ENCODE data around the gene IFNGR1.
"Not testable (repeated sequence)": the region's sequence is repeated elsewhere in the genome, so short reads cannot be mapped to it uniquely, and the experiment has no call there.

The IFNGR1 gene

DNA sequence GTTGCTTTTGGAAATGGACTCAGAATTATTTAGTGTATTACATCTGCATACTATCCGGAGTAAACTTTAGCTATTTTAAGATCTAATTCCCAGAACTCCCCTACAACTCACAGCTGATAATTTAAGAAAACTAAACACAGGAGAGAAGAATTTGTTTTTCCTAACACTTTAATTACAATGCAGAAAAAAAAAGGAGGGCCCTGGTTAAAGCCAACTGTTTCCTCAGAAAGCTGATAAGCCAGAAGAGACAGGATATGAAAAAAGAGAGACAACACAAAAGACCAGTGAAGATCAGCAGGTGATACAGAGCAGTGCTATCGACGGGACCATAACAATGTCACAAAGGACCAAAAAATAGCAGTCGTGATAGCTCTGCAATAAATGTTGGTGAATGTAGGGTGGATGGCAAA lies 5.8 kb downstream of the IFNGR1 start:
- DNase-seq (ENCODE audit: low read depth), result no peak

DNA sequence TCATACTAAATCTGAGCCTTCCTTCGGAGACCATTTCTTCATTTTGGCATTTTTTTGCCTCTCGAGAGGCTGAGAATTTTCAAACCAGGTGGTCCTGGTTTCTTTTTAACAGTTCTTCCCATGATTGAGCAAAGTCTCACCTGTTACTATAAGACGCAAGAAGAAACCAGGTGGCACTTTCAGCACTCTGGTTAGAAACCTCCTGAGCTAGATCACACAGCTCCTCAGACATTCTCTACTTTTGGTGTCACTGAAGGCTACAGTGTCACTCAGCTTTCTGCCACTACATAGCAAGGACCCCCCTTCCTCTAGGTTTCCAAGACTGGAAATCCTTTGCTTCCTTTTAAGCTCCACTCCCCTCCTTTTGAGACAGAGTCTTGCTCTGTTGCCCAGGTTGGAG lies 7.3 kb downstream of the IFNGR1 start:
- no peak for DNase-seq (ENCODE audit: low read depth)

DNA sequence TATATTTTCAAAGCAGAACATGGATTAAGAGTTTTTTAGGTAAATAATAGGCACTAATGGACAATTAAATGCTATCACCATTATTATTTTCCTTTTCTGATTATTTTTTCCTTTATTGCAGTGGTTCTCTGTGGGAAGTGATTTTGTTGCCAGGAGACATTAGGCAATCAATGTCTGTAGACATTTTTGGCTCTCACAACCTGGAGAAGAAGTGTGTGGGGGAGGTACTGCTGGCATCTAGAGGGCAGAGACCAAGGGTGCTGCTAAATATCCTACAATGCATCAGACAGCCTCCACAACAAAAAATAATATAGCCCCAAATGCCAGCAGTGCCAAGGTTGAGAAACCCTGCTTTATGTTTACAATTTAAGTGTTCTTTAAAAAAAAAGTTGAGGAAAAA lies 8.3 kb downstream of the IFNGR1 start:
- DNase-seq (ENCODE audit: low read depth), result no peak

DNA sequence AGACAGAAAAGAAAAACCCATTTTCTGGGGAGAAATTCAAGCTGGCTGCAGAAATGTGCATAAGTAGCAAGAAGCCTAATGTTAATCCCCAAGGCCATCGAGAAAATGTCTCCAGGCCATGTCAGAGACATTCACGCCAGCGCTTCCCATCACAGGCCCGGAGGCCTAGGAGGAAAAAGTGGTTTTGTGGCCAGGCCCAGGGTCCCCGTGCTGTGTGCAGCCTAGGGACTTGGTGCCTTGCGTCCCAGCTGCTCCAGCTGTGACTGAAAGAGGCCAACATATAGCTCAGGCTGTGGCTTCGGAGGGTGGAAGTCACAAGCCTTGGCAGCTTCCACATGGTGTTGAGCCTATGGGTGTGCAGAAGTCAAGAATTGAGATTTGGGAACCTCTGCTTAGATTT lies 10.9 kb downstream of the IFNGR1 start:
- no peak for DNase-seq (ENCODE audit: low read depth)

DNA sequence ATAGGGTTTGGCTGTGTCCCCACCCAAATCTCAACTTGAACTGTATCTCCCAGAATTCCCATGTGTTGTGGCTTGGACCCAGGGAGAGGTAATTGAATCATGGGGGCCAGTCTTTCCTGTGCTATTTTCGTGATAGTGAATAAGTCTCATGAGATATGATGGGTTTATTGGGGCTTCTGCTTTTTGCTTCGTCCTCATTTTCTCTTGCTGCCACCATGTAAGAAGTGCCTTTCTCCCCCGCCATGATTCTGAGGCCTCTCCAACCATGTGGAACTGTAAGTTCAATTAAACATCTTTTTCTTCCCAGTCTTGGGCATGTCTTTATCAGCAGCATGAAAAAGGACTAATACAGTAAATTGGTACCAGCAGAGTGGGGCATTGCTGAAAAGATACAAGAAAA lies 11.7 kb downstream of the IFNGR1 start:
- DNase-seq (ENCODE audit: low read depth), result not testable (repeated sequence)

DNA sequence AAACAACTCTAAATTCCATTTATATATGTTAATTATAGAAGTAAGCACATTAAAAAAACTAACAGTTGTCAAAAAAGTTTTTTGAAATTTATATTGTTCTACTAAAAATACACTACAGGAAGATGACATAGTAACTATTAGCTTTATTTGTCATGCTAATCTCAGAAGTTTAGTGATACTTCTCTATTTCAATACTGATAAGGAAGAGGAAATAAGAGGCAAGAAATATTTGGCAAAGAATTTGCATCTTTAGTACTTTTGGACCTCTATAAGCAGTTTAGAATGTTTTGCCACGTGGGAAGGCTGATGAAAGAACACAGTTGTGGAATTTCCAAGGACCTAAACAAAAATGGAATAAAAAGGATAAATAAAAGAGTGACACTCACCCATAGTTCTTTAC lies 12.6 kb downstream of the IFNGR1 start:
- DNase-seq (ENCODE audit: low read depth), result no peak

DNA sequence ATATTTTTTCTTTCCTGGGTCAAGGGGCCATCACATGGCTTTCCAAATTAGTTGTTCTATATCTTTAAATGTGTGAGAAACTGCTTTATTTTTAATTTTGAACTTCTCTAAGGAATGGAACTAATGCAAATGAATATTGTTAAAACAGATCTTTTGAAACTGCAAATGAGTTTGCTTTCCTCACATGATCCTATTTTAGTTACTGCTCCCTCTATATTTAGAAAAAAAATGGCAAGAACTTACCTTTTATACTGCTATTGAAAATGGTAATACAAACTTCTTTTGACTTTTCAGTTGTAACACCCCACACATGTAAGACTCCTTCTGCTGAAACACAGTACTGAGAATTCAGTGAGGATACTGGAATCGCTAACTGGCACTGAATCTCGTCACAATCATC lies 15.9 kb downstream of the IFNGR1 start:
- DNase-seq (ENCODE audit: low read depth), result no peak

DNA sequence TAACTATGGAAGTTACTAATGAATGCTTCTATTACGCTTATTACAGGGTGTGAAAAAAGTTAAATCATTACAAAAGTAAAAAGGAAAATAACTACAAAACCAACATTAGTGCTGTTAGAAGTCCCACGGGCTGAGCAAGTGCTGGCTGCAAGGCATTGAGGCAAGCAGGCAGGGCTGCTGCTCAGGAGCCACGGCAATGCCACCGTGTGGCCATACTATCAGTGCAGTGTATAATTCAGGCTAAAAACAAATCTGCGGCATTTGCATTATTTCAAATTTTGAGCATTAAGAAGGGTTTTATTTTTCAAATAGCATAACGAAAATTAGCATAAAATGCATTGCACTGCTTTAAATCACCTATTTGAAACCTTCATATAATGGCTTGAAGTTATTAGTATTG lies 17.1 kb downstream of the IFNGR1 start:
- no peak for DNase-seq (ENCODE audit: low read depth)

DNA sequence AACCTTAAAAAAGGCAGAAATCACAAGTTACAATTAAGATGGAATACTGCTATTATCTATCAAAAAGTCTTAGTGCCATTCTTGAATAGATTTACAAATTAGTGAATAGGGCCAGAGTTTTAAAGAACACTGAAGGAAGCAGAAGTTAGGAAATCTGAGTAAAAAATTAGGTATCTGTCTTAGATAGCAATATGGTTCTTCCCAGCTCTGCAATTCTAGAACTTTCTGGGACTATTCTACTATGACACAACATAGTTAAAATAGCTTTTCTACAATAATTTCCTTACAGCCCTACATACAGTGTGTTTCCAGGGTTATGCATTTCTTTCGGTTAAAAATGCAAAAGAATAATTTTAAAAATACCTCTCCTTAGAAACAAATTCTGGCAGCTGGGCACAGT lies 18.2 kb downstream of the IFNGR1 start:
- no peak for DNase-seq (ENCODE audit: low read depth)

DNA sequence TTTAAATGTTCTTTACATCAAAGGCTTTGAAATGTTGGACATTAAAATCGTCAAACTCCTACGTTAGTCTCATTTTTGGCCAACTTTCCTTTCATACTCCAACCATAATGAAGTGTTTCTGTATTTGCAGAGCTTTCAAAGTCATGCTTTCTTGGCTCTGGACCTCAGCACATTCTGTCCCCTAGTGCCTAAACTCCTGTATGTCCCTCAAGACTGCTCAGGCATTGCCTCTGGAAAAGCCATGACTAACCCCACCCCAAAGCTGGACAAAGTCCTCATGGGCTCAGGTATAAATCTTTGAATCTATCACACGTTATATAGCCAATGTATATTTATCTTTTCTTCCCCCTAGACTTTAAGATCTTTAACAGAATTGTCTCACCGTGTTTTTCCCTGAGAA lies 18.9 kb downstream of the IFNGR1 start:
- DNase-seq (ENCODE audit: low read depth), result no peak

DNA sequence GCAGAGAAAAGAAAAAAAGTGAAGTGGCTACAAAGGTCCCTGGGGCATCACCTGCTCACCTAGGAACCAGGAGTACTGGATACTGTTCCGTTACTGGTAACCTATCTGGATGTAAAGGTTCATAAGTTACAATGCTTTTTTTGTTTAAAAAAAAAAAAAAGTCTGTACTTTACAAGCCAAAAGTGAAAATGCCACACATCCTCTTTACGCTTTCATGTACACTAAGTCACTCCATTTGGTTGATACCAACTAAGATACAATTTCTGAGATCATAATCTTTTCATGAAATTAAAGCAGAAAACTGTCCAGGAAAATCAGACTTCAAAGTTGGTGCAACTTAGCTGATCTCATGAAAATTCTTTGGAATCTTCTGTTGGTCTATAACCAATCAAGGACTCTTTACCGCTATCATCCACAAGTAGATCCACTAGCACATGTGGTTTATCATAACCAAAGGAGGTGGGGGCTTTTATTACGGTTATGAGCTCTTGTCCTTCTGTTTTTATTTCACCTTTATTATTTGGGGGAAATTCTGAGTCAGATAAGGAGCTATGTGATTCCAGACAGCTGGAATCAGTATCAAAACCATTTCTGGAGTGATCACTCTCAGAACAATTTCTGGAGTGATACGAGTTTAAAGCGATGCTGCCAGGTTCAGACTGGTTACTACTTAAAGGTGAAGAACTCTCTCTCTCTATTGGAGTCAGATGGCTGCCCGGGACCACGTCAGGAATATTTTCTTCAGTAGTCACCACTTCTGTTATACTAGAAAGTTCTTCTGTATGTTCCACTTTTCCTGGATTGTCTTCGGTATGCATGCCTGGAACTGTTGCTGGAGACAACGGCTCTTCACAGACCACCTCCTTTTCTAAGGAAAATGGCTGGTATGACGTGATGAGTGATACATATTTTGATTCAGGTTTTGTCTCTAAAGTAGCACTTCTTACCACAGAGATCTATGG lies 21.2 kb downstream of the IFNGR1 start:
- no peak for DNase-seq (ENCODE audit: low read depth)

DNA sequence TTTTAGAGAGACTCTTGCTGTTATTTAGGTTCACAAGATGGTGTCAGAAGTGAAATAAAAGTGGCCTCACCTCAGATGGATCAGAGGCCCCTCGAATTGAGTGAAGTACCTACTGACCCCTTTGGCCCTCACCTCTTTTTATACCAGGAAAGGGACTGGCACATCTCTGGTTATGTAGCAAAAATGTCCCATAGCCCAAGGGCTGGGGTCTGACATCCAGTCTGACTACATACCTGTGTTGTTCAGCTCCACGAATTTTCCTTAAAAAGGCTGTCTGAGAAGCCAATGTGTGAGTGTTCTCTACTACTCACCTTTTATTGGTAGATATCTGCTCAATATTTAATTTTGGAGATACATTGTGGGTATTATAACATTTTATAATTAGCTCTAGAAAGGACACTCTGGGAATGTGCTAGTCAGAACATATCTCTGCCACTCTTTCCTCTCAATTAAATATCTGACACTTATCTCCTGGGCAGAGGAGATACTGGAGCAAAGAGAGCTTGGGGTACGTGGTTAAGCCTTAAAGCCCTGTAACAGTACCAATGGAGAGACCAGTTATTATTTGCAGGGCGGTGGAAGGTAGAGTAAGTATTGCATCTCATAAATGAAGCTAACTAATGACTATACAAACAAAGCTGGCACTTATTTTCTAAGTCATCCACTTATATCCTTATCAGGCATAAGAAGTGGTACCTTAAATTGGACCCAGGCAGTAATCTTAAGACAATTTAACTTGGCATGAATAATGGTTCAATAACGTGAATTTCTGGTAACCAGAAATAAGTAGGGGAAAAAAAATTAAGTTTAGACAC lies 25.7 kb downstream of the IFNGR1 start:
- no peak for DNase-seq (ENCODE audit: low read depth)

DNA sequence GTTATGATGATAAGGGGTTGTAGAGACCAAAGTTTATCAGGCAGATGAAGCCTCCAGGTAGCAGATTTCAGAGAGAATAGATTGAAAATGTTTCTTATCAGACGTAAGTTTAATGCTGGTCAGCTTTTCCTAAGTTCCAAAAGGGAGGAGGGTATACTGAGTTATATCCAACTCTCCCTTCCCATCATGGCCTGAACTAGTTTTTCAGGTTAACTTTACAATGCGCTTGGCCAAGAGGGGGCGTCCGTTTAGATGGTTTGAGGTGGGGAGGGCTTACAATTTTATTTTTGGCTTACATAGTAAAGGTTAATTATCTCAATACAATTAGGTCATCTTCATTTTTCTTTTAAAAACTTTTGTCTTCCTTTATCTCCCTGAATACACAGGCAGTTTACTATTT lies 26.4 kb downstream of the IFNGR1 start:
- no peak for DNase-seq (ENCODE audit: low read depth)

DNA sequence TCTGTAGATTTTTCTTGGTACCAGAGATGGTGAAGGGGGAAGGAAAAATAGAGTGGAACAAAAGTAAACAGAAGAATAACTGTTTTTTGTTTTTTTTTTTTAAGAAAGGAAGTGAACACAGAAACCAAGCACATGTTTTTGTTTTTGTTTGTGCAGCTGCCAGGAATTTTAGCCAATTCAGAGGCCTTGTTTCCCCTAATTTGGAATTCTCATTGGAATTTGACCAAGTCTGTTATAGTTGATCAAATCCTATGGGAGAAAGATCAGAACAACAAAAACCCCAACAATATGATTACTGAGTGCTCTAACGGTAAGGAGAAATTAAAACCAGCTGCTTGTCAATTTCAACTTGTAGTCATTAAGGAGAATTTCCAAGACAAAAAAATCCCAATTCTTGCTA lies 27.5 kb downstream of the IFNGR1 start:
- no peak for DNase-seq (ENCODE audit: low read depth)

DNA sequence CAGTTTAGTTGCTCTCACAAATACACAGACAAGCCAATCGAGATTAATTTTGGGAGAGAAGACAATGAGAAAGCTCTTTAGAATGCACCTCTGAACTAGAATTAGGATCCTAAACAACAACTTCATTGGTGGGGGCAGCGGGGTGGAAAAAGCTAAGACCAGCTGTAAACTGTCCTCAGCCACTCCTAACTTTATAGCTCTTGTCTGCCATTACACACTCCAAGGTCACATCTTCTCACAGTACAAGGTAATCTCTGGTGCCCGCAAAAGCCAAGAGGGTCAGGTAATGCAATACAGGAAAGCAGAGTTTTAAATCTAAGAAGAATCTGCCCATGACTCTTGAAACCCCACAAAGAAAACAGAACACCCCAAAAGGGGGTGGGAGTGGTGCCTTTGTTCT lies 27.9 kb downstream of the IFNGR1 start:
- DNase-seq (ENCODE audit: low read depth), result no peak

DNA sequence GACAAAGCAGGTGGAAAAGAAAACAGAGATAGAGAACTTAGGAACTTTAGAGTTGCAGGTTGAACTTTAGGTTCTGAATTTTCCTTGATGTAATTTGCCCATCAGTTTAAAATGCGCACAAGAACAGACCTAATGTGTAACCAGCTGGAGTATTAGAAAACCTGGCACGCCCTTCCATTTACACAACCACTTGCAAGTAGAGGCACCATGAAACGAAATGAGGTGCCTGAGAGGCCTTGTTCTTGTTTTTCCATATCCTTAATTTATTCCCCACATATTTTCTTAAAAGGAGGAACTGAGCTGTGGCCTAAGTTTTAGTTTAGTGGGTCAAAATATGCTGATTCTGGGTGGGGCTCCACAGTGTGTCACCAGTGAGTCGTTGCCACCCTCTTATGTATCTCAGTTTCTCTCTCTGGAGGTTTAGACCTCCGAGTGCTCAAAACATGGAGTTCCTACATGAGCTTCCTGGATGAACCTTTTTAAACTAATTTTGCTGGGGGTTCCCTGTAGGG lies 28.5 kb downstream of the IFNGR1 start:
- no peak for DNase-seq (ENCODE audit: low read depth)

DNA sequence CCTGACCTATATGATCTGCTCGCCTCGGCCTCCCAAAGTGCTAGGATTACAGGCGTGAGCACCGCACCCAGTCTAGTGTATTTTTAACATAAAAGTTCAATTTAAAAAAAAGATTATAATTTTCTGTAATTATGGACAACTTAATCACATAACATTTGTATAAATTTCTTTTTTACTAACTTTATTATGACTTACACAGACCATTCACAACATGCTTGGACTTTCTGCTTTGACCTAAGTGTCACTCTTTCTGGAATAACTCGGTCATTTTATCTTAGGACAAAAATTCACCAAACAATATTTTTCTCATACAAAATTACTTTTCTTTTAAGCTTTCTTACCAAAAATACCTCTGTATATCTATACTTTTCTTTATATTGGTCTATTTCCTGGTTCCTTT lies 30.3 kb downstream of the IFNGR1 start:
- DNase-seq (ENCODE audit: low read depth), result no peak

DNA sequence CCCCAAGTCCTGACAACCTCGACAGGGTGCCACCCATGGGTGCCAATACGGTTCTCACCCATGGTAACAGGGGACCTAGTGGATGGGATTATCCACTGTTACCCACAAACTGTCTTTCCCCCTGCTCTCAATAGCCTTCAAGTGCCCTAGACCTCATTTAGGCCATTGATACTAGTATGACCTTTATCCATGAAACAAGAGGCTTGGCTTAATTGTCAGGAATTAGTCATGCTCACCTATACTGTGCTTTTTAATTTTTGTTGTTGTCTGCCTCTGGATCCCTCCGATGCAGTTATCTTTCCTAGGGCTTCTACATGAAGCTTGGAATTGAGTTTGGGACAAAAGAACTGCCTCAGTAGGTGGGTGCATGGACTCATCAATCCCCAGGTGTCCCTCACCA lies 33.9 kb downstream of the IFNGR1 start:
- no peak for DNase-seq (ENCODE audit: low read depth)

DNA sequence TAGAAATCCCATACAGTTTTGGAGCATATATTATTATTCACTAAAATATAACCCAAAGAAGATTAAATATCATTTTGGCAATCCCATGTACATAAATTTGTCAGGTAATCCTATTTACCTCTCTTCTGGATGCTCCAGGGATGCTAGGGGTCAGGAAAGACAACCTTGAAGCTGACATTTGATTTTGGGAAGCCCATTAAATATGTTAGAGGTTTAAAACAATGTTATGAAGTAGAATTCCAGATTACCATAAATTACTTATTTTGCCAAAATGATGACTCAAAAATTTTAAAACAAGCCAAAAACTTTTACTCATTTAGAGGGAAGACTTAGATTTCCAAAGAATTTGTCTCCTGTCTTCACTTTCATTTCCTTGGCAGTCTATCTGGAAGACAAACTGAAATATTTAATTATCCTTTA lies 36.5 kb downstream of the IFNGR1 start:
- no peak for DNase-seq (ENCODE audit: low read depth)

DNA sequence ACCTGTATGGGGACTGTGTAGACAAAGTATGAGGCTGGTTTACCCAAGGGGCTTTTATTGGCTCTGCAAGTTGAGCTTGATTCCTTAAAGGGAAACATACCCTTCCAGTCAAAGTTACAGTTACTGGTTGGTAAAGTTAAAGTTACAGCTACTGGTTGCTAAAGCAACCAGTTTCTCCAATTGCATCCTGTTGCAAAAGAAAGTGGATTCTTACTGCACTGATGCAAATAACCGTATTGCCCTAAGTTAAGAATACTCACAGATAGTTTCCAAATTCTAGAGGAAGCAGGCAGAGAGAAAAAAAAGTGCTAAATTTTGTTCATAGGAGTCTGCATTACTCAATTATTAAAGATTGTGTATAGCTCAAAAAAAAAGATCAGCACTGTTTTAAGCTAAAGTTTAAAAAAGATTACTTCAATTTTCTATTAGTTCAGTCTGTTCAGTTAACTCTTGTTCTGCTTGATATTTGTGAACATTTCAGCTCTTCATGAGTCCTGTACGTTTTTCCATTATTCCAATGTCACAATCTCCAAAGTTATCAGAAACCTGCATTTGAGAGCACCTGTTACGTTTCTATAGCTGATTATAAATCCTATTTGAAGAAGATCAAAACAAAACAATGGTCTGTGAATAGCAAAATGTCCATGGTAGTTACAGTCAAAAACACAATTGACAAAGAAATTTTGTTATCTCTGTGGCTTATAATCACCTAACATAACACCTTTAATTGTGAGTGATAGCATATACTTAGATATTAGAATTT lies 37.1 kb downstream of the IFNGR1 start:
- no peak for DNase-seq (ENCODE audit: low read depth)

DNA sequence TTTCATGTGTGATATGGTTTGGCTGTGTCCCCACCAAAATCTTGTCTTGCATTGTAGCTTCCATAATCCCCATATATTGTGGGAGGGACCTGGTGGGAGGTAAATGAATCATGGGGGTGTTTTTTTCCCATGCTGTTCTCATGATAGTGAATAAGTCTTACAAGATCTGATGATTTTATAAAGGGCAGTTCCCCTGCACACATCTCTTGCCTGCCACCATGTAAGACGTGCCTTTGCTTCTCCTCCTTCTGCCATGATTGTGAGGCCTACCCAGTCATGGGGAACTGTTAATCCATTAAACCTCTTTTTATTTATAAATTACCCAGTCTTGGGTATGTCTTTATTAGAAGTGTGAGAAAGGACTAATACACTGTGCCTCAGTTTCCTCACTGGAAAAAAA lies 41.6 kb downstream of the IFNGR1 start:
- no peak for DNase-seq (ENCODE audit: low read depth)

DNA sequence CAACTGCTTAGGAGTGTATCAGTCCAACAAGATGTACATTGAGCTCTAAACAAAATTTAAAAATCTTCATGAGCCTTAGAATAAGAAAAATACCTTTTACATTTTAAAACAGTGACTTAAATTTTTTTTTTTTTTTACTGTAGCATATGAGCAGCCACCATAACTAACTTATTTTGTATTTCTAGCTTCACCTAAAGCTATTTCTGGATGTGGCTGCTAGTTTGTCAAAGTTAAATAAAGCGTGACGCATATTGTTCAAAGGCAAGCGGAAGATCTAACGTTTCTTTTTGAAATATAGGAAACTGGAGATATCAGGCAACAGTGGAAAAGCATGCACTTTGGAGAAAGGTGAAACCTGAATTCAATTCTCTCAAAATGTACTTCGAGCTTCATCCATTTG lies 42.5 kb downstream of the IFNGR1 start:
- DNase-seq (ENCODE audit: low read depth), result no peak
